Activated CD4-positive, alpha-beta T cell treated with anti-CD3 and anti-CD28 coated beads, Interleukin-2, amount 10 ng/mL, durations not matched to agents 24 days and 14 days (primary cell): ENCODE data around the gene ACTL7B. TPM values are rescaled to one million over a fixed set of nuclear protein-coding genes. Genes with fewer than 3 reads are reported as not detected.

Source experiments
- DNase-seq: peaks from one replicate; pipeline ENCODE4 v3.0.0; 2022
- H3K27ac Mint-ChIP-seq: one replicate; pipeline ENCODE4 v1.8.0; 2022; ENCODE audit warnings: mild to moderate bottlenecking, mixed read lengths
- H3K27me3 Mint-ChIP-seq: one replicate; pipeline ENCODE4 v1.8.0; 2022; ENCODE audit warnings: mixed read lengths
- H3K36me3 Mint-ChIP-seq: one replicate; pipeline ENCODE4 v1.8.0; 2022; ENCODE audit warnings: low read depth, mild to moderate bottlenecking, mixed read lengths
- H3K4me1 Mint-ChIP-seq: one replicate; pipeline ENCODE4 v1.8.0; 2021; ENCODE audit warnings: mixed read lengths
- H3K4me3 Mint-ChIP-seq: one replicate; pipeline ENCODE4 v1.8.0; 2022; ENCODE audit warnings: mild to moderate bottlenecking, moderate library complexity, mixed read lengths
- H3K9me3 Mint-ChIP-seq: one replicate; pipeline ENCODE4 v1.8.0; 2021; ENCODE audit warnings: mixed read lengths
- intact Hi-C: fragments of 100-400 bp; cut with micrococcal nuclease; formaldehyde crosslinking; loops from one replicate; pipeline ENCODE4 v1.15.1; 2023
- total RNA-seq: library from RNA; stranded (reverse); gene quantifications from 2 replicates; pipeline ENCODE4 v1.2.3, GENCODE V29; 2022

The ACTL7B gene
- total RNA-seq, 1 donor from 2014 or later: not detected

GRCh38 chr9:108816037-108816436 lies 39.7 kb downstream of the ACTL7B start:
- Mint-ChIP-seq H3K9me3 (no peaks in the 10 kb centered on the region), H3K27me3 (peaks cover 7% of the 10 kb centered on the region), H3K36me3 (no peaks in the 10 kb centered on the region), H3K27ac (no peak overlapping the region), H3K4me1 (peaks cover 4% of the 10 kb centered on the region), H3K4me3 (no peak overlapping the region)
- no peak for DNase-seq
- intact Hi-C loops: no loop called here

- no peaks in the 10 kb centered on the region for H3K36me3 Mint-ChIP-seq
- no peak for DNase-seq
- H3K27ac Mint-ChIP-seq: no peak overlapping the region
- intact Hi-C loops: no loop called here
- peaks cover 7% of the 10 kb centered on the region for H3K27me3 Mint-ChIP-seq
- peaks cover 4% of the 10 kb centered on the region for H3K4me1 Mint-ChIP-seq
- no peaks in the 10 kb centered on the region for H3K9me3 Mint-ChIP-seq
- H3K4me3 Mint-ChIP-seq: no peak overlapping the region
These were observed 40.6 kb downstream of the ACTL7B start for GRCh38 chr9:108815156-108815555.

DNA sequence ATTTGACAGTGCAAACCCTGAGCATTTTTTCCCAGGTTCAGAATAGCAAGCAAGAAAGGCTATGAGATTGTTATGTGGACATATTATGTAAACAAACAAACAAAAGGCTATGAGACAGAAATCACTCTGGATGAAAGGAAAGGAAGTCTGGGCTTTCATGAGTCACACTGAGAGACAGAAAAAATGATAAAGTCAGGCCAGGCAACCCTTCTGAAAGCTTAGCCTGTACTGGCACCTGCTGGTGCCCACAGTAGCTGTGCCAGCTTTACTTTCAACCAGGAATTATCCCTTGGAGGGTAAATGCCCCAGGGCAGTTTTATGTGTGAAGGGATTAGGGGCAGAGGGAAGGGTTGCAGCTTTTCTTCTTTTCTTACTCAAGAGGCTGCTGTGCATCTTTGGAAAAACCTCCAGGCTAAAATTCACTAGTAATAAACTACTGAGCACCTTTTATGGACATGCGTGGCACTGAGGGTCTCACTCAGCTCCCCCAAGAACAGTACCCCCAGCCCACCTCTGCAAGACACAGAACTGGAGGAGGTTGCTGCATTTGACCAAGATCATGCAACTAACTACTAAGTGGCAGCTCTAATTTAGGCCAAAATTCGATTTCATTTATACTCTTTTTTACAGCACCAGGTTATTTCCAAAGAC lies 41.7 kb downstream of the ACTL7B start:
- Mint-ChIP-seq H3K36me3 (no peaks in the 10 kb centered on the region), H3K4me1 (peaks cover 4% of the 10 kb centered on the region), H3K27ac (no peak overlapping the region), H3K4me3 (no peak overlapping the region), H3K9me3 (no peaks in the 10 kb centered on the region), H3K27me3 (peaks cover 7% of the 10 kb centered on the region)
- DNase-seq: no peak
- intact Hi-C loops: no loop called here

- Mint-ChIP-seq H3K36me3 (no peaks in the 10 kb centered on the region), H3K27ac (no peak overlapping the region), H3K27me3 (peaks cover 3% of the 10 kb centered on the region), H3K9me3 (no peaks in the 10 kb centered on the region), H3K4me3 (no peak overlapping the region), H3K4me1 (peaks cover 4% of the 10 kb centered on the region)
- no peak for DNase-seq
- intact Hi-C loops: no loop called here
These were observed 43.3 kb downstream of the ACTL7B start for GRCh38 chr9:108812396-108813025.

GRCh38 chr9:108811944-108812343 lies 43.8 kb downstream of the ACTL7B start:
- H3K36me3 Mint-ChIP-seq: no peaks in the 10 kb centered on the region

DNA sequence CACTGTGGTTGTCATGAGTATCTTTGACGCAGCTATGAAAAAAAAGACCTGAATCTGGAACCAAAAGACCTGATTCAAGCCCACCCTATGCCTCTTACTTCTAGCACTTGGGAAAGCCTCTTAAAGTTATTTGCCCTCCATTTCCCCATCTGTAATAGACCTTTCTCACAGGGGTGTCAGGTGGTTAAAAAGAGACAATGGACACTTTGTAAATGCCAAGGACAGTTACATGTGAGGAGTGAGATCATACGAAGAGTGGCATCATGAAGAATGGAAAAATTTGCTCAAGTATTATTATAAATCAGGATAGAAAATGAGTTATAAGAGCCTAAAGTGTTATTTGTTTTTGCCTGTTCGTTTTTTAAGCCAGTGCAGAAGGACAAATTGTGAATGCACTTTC lies 46.5 kb downstream of the ACTL7B start:
- H3K27ac Mint-ChIP-seq: no peak overlapping the region
- no peaks in the 10 kb centered on the region for H3K4me1 Mint-ChIP-seq
- intact Hi-C loops: no loop called here
- H3K9me3 Mint-ChIP-seq: no peaks in the 10 kb centered on the region
- H3K27me3 Mint-ChIP-seq: peaks cover 2% of the 10 kb centered on the region
- no peaks in the 10 kb centered on the region for H3K36me3 Mint-ChIP-seq
- H3K4me3 Mint-ChIP-seq: no peak overlapping the region
- DNase-seq: no peak

More at GRCh38 chr9:108811944-108812343, 43.8 kb downstream of the ACTL7B start:
- Mint-ChIP-seq H3K4me3 (no peak overlapping the region), H3K27ac (no peak overlapping the region), H3K27me3 (peaks cover 3% of the 10 kb centered on the region), H3K4me1 (peaks cover 4% of the 10 kb centered on the region), H3K9me3 (no peaks in the 10 kb centered on the region)
- no peak for DNase-seq
- intact Hi-C loops: no loop called here

Other genes starting within 250 kb of the ACTL7B start
- gene ACTL7A, start 6.3 kb upstream of the ACTL7B start, total RNA-seq: not detected in 2 replicates
- 35.2 and 36.2 TPM in 2 replicates for gene ELP1, start 78.1 kb upstream of the ACTL7B start, total RNA-seq
- gene ABITRAM, start 78.4 kb upstream of the ACTL7B start, total RNA-seq: 14.2 and 15.9 TPM in 2 replicates
- 17.8 and 18.8 TPM in 2 replicates for gene CTNNAL1, start 157.5 kb upstream of the ACTL7B start, total RNA-seq